Calu3 (cell line): ENCODE data around the gene DOC2B. TPM values are rescaled to one million over a fixed set of nuclear protein-coding genes. Genes with fewer than 3 reads are reported as not detected.
"Not testable (repeated sequence)": the region's sequence is repeated elsewhere in the genome, so short reads cannot be mapped to it uniquely, and the experiment has no call there.

Experiments used
- BruUV-seq: library from RNA; stranded (reverse); fragments of 400-500 nt; replicated peaks from 2 replicates; lab custom pipeline; 2021; lab: Mats Ljungman, UMichigan
- CTCF ChIA-PET: fragments of 300-600 bp; sonication (Branson Sonifier 250); formaldehyde crosslinking; loops from one replicate; lab custom pipeline; 2022; ENCODE audit warnings: antibody characterized with exemption; lab: Charles Lee
- DNase-seq: peaks from one replicate; pipeline ENCODE4 v3.0.0; 2022
- H3K27ac Mint-ChIP-seq: one replicate; pipeline ENCODE4 v1.8.0; 2022; ENCODE audit warnings: mixed read lengths; ENCODE audit not compliant: unreplicated experiment
- H3K27me3 Mint-ChIP-seq: one replicate; pipeline ENCODE4 v1.8.0; 2022; ENCODE audit warnings: mixed read lengths; ENCODE audit not compliant: unreplicated experiment
- H3K36me3 Mint-ChIP-seq: one replicate; pipeline ENCODE4 v1.8.0; 2022; ENCODE audit warnings: mild to moderate bottlenecking, moderate library complexity, mixed read lengths; ENCODE audit not compliant: insufficient read depth, unreplicated experiment
- H3K4me1 Mint-ChIP-seq: one replicate; pipeline ENCODE4 v1.8.0; 2022; ENCODE audit warnings: mild to moderate bottlenecking, low read depth, mixed read lengths; ENCODE audit not compliant: unreplicated experiment
- H3K4me3 Mint-ChIP-seq: one replicate; pipeline ENCODE4 v1.8.0; 2022; ENCODE audit warnings: mild to moderate bottlenecking, low read depth, moderate library complexity, mixed read lengths; ENCODE audit not compliant: unreplicated experiment
- H3K9me3 Mint-ChIP-seq: one replicate; pipeline ENCODE4 v1.8.0; 2022; ENCODE audit warnings: low read depth, mixed read lengths; ENCODE audit not compliant: unreplicated experiment
- intact Hi-C: fragments of 100-400 bp; cut with micrococcal nuclease; formaldehyde crosslinking; loops from one replicate; pipeline ENCODE4 v1.10.0; 2022; ENCODE audit not compliant: unreplicated experiment
- total RNA-seq: library from RNA; stranded (reverse); gene quantifications from 2 replicates; pipeline ENCODE4 v1.2.3, GENCODE V29; 2022
- TF ChIP-seq, protein P1 (sequence below): fragments of 200-600 bp; IDR thresholded peaks from one replicate; pipeline ENCODE4 v1.8.0; 2022; ENCODE audit warnings: antibody characterized with exemption; ENCODE audit not compliant: unreplicated experiment

The DOC2B gene
- total RNA-seq, 1 experiment from 2014 or later, result 0.24 TPM

- Mint-ChIP-seq H3K4me3 (no peak overlapping the region), H3K4me1 (no peaks in the 10 kb centered on the region), H3K27me3 (no peaks in the 10 kb centered on the region), H3K36me3 (no peaks in the 10 kb centered on the region), H3K9me3 (no peaks in the 10 kb centered on the region), H3K27ac (no peak overlapping the region)
- CTCF ChIA-PET, result no interaction called here
- TF ChIP-seq, protein P1, sequence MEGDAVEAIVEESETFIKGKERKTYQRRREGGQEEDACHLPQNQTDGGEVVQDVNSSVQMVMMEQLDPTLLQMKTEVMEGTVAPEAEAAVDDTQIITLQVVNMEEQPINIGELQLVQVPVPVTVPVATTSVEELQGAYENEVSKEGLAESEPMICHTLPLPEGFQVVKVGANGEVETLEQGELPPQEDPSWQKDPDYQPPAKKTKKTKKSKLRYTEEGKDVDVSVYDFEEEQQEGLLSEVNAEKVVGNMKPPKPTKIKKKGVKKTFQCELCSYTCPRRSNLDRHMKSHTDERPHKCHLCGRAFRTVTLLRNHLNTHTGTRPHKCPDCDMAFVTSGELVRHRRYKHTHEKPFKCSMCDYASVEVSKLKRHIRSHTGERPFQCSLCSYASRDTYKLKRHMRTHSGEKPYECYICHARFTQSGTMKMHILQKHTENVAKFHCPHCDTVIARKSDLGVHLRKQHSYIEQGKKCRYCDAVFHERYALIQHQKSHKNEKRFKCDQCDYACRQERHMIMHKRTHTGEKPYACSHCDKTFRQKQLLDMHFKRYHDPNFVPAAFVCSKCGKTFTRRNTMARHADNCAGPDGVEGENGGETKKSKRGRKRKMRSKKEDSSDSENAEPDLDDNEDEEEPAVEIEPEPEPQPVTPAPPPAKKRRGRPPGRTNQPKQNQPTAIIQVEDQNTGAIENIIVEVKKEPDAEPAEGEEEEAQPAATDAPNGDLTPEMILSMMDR, result no peak
- intact Hi-C loops, result no loop called here
- no peak for DNase-seq
- BruUV-seq, result no TSS peak
Measured at GRCh38 chr17:227946-228615, 46.6 kb upstream of the DOC2B start.

DNA sequence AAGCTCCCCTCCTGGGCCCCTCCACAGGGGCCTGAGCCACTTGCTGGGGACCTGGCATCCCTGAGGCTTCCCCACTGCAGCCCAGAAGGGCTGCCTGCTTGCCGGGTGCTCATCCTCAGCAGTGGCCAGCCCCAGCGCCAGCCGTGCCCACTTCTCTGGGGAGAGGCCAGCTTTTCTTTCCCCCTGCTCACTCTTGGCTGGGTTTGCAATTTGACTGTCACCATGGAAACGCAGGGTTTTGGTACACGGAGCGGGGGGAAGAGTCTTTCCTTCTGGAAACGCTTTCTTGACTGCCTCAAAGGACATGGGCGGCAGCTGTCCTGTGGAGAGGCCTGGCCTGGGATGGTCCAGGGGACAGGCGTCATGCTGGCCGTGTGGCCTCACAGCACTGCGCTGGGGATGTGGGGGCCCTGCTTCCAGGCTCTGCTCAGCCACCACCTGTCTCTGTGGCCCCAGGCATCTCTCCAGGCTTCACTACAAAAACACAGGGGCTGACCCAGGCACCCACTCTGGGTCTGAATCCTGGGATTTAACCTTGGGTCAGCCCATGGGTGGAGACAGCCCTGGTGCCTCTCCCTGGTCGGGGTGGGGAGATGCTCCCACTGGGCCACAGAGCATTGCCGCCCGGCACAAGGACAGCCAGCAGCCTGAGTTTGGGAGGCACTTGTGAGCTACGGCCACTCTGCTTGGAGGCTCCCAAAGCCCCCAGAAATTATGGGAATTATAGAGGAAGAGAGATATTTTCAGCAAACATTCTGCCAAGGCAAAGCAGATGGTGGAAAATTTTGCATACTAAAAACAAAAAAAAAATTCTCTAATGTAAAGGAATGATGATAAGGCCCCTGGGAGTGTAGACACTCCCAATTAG is 45.9 kb upstream of the DOC2B start:
- no peak overlapping the region for H3K4me3 Mint-ChIP-seq
- no peaks in the 10 kb centered on the region for H3K27me3 Mint-ChIP-seq
- DNase-seq, result no peak
- CTCF ChIA-PET, result no interaction called here
- no peaks in the 10 kb centered on the region for H3K36me3 Mint-ChIP-seq
- TF ChIP-seq, protein P1, result no peak
- no TSS peak for BruUV-seq
- H3K27ac Mint-ChIP-seq, result no peak overlapping the region
- H3K9me3 Mint-ChIP-seq, result no peaks in the 10 kb centered on the region
- H3K4me1 Mint-ChIP-seq, result no peaks in the 10 kb centered on the region
- intact Hi-C loops, result no loop called here

DNA sequence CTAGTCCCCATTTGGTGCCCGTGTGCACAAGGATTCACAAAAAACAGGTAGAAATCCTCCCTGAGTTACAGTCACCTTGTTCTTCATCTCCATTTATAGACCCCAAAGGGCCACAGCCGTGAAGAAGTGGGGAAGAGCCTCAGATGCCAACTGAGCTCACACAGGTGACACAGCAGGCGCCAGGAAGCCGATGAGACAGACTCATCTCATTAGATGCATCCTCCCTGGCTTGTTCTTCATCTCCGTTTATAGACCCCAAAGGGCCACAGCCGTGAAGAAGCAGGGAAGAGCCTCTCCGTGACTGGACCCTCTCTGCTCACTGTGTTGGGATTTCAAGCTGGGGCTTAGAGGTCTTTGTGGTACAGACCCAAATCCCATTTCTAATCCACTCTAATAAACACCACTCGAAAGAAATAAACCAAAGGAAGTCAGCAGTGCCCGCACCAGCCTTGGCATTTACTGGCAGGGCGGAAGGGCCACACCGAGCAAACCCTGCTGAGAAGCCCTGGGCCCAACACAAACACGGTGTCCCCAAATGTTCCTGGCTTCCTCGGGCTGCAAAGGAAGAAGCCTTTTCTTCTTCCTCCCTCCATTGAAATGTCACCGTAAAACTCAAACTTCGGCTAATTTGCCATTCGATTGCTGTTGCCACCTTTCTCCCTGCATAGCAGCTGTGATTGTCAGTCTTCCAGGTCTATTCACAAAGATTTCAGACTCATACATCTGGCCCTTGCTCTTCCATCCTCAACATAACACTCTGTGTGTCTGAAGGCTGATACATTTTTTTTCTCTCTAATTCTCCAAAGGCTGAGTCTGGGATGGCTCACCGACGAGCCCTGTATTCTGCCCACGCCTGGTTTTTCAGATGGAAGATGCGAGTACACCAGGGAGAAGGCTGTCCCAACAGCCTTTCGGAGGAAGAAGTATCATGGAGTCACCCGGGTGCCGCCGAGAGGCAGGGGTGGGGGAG is 44.9 kb upstream of the DOC2B start:
- no peak overlapping the region for H3K4me3 Mint-ChIP-seq
- H3K9me3 Mint-ChIP-seq, result no peaks in the 10 kb centered on the region
- no peaks in the 10 kb centered on the region for H3K4me1 Mint-ChIP-seq
- no TSS peak for BruUV-seq
- H3K27me3 Mint-ChIP-seq, result no peaks in the 10 kb centered on the region
- intact Hi-C loops, result no loop called here
- CTCF ChIA-PET, result no interaction called here
- TF ChIP-seq, protein P1, result no peak
- DNase-seq, result no peak
- no peaks in the 10 kb centered on the region for H3K36me3 Mint-ChIP-seq
- no peak overlapping the region for H3K27ac Mint-ChIP-seq

GRCh38 chr17:225551-225950 is 44.1 kb upstream of the DOC2B start:
- Mint-ChIP-seq H3K36me3 (no peaks in the 10 kb centered on the region), H3K27ac (no peak overlapping the region), H3K4me1 (no peaks in the 10 kb centered on the region), H3K4me3 (no peak overlapping the region), H3K9me3 (no peaks in the 10 kb centered on the region), H3K27me3 (no peaks in the 10 kb centered on the region)
- TF ChIP-seq, protein P1, result no peak
- intact Hi-C loops, result no loop called here
- CTCF ChIA-PET, result no interaction called here
- no TSS peak for BruUV-seq
- no peak for DNase-seq

GRCh38 chr17:224576-224975 is 43.1 kb upstream of the DOC2B start:
- CTCF ChIA-PET, H3K27ac Mint-ChIP-seq, H3K36me3 Mint-ChIP-seq, H3K4me1 Mint-ChIP-seq, intact Hi-C loops, DNase-seq, BruUV-seq, H3K27me3 Mint-ChIP-seq, H3K4me3 Mint-ChIP-seq, H3K9me3 Mint-ChIP-seq: not testable (repeated sequence)
